Naive B cell (primary cell): ENCODE results near the gene GPR78. TPM values are rescaled to one million over a fixed set of nuclear protein-coding genes. Genes with fewer than 3 reads are reported as not detected.

ENCODE experiments used
- ATAC-seq, 2 donors: fragments of 150-1000 bp; cut with Tn5 transposase; 2 replicates each; pipeline ENCODE4 v1.10.0; 2021; ENCODE audit warnings: low read depth in 2 of 2, mild to moderate bottlenecking in 2 of 2, moderate library complexity in 2 of 2
- DNase-seq: peaks from one replicate; pipeline ENCODE4 v3.0.0; 2022
- H3K27ac Mint-ChIP-seq, 6 donors: one replicate each; pipeline ENCODE4 v1.8.0; 2020 to 2022; ENCODE audit warnings: mild to moderate bottlenecking in 6 of 6, mixed read lengths in 6 of 6, moderate library complexity in 5 of 6, inconsistent platforms in 2 of 6
- H3K27me3 Mint-ChIP-seq, 3 donors: one replicate each; pipeline ENCODE4 v1.8.0; 2021 to 2022; ENCODE audit warnings: mixed read lengths in 3 of 3, mild to moderate bottlenecking in 1 of 3
- H3K36me3 Mint-ChIP-seq, 2 donors: one replicate each; pipeline ENCODE4 v1.8.0; 2020 to 2022; ENCODE audit warnings: mixed read lengths in 2 of 2, inconsistent platforms in 1 of 2, mild to moderate bottlenecking in 1 of 2
- H3K4me1 Mint-ChIP-seq, 3 donors: one replicate each; pipeline ENCODE4 v1.8.0; 2020 to 2022; ENCODE audit warnings: mixed read lengths in 3 of 3, inconsistent platforms in 1 of 3, mild to moderate bottlenecking in 1 of 3, moderate library complexity in 1 of 3
- H3K4me3 Mint-ChIP-seq, 8 donors: one replicate each; pipeline ENCODE4 v1.8.0; 2020 to 2022; ENCODE audit warnings: mild to moderate bottlenecking in 8 of 8, mixed read lengths in 8 of 8, moderate library complexity in 8 of 8, inconsistent platforms in 2 of 8
- H3K9me3 Mint-ChIP-seq, 7 donors: one replicate each; pipeline ENCODE4 v1.8.0; 2020 to 2022; ENCODE audit warnings: mixed read lengths in 7 of 7, mild to moderate bottlenecking in 5 of 7, inconsistent platforms in 2 of 7, moderate library complexity in 1 of 7
- polyA plus RNA-seq, 6 donors: library from polyadenylated mRNA; unstranded; fragments of 300-500 nt; fragmentation: Illumina TruSeq; gene quantifications; one replicate each; pipeline ENCODE4 v1.2.3, GENCODE V29; 2021; ENCODE audit warnings: low read depth in 6 of 6

The GPR78 gene
- polyA plus RNA-seq, 6 donors from 2014 or later: not detected

GRCh38 chr4:8579526-8580320, 469 bp upstream of the GPR78 start:
- H3K27me3 Mint-ChIP-seq: peaks cover 19 to 46% (median 36%) of the 10 kb centered on the region in 3 donors
- ATAC-seq (no peak), DNase-seq (no peak)
- H3K27ac Mint-ChIP-seq: no peak overlapping the region
- no peak overlapping the region for H3K4me3 Mint-ChIP-seq
- peaks cover 0 to 4% (median 0%) of the 10 kb centered on the region in 7 donors for H3K9me3 Mint-ChIP-seq
- no peaks in the 10 kb centered on the region for H3K36me3 Mint-ChIP-seq
- H3K4me1 Mint-ChIP-seq: no peaks in the 10 kb centered on the region

GRCh38 chr4:8581094-8581861, 1.1 kb downstream of the GPR78 start:
- Mint-ChIP-seq H3K4me3 (no peak overlapping the region), H3K36me3 (no peaks in the 10 kb centered on the region), H3K27me3 (peaks cover 16 to 45% (median 38%) of the 10 kb centered on the region in 3 donors), H3K4me1 (no peaks in the 10 kb centered on the region), H3K27ac (no peak overlapping the region), H3K9me3 (peaks cover 0 to 4% (median 0%) of the 10 kb centered on the region in 7 donors)
- no peak for ATAC-seq
- DNase-seq: no peak

GRCh38 chr4:8582016-8582415, 1.8 kb downstream of the GPR78 start:
- Mint-ChIP-seq H3K4me1 (no peaks in the 10 kb centered on the region), H3K36me3 (no peaks in the 10 kb centered on the region), H3K9me3 (peaks cover 0 to 4% (median 0%) of the 10 kb centered on the region in 7 donors), H3K4me3 (no peak overlapping the region), H3K27ac (no peak overlapping the region), H3K27me3 (peaks cover 13 to 42% (median 41%) of the 10 kb centered on the region in 3 donors)
- DNase-seq (no peak), ATAC-seq (no peak)

- DNase-seq: no peak
- Mint-ChIP-seq H3K4me1 (no peaks in the 10 kb centered on the region), H3K4me3 (no peak overlapping the region), H3K36me3 (no peaks in the 10 kb centered on the region), H3K27me3 (peaks cover 12 to 39% (median 39%) of the 10 kb centered on the region in 3 donors), H3K9me3 (peaks cover 0 to 4% (median 0%) of the 10 kb centered on the region in 7 donors), H3K27ac (no peak overlapping the region)
- ATAC-seq: no peak
Measured at GRCh38 chr4:8582436-8582835, 2.2 kb downstream of the GPR78 start.

GRCh38 chr4:8582941-8583654, 2.9 kb downstream of the GPR78 start:
- no peaks in the 10 kb centered on the region for H3K36me3 Mint-ChIP-seq
- H3K27ac Mint-ChIP-seq: no peak overlapping the region
- DNase-seq: no peak
- H3K27me3 Mint-ChIP-seq: peaks cover 6 to 38% (median 33%) of the 10 kb centered on the region in 3 donors
- H3K4me1 Mint-ChIP-seq: no peaks in the 10 kb centered on the region
- no peak for ATAC-seq
- no peak overlapping the region for H3K4me3 Mint-ChIP-seq
- peaks cover 0 to 4% (median 0%) of the 10 kb centered on the region in 7 donors for H3K9me3 Mint-ChIP-seq

- Mint-ChIP-seq H3K4me1 (no peaks in the 10 kb centered on the region), H3K27ac (no peak overlapping the region), H3K27me3 (peaks cover 6 to 33% (median 31%) of the 10 kb centered on the region in 3 donors), H3K36me3 (no peaks in the 10 kb centered on the region), H3K4me3 (no peak overlapping the region), H3K9me3 (peaks cover 0 to 4% (median 0%) of the 10 kb centered on the region in 7 donors)
- no peak for DNase-seq
- ATAC-seq: no peak
Measured at GRCh38 chr4:8583655-8584025, 3.4 kb downstream of the GPR78 start.

- Mint-ChIP-seq H3K4me1 (no peaks in the 10 kb centered on the region), H3K27me3 (peaks cover 0 to 25% (median 21%) of the 10 kb centered on the region in 3 donors), H3K4me3 (no peak overlapping the region), H3K27ac (no peak overlapping the region), H3K9me3 (peaks cover 0 to 3% (median 0%) of the 10 kb centered on the region in 7 donors), H3K36me3 (no peaks in the 10 kb centered on the region)
- ATAC-seq: no peak
- DNase-seq: no peak
Measured at GRCh38 chr4:8585186-8585585, 5.0 kb downstream of the GPR78 start.

GRCh38 chr4:8585721-8586212, 5.6 kb downstream of the GPR78 start:
- Mint-ChIP-seq H3K27me3 (peaks cover 4 to 28% (median 26%) of the 10 kb centered on the region in 3 donors), H3K9me3 (peaks cover 0 to 1% (median 0%) of the 10 kb centered on the region in 7 donors), H3K4me1 (no peaks in the 10 kb centered on the region), H3K27ac (no peak overlapping the region), H3K36me3 (no peaks in the 10 kb centered on the region), H3K4me3 (no peak overlapping the region)
- DNase-seq (no peak), ATAC-seq (no peak)

- no peak overlapping the region for H3K27ac Mint-ChIP-seq
- no peak for DNase-seq
Measured at GRCh38 chr4:8586246-8586645, 6.1 kb downstream of the GPR78 start.

GRCh38 chr4:8586671-8587468, 6.7 kb downstream of the GPR78 start:
- no peaks in the 10 kb centered on the region for H3K4me1 Mint-ChIP-seq
- peaks cover 6 to 39% (median 35%) of the 10 kb centered on the region in 3 donors for H3K27me3 Mint-ChIP-seq
- H3K9me3 Mint-ChIP-seq: peaks cover 0 to 1% (median 0%) of the 10 kb centered on the region in 7 donors
- ATAC-seq (no peak), DNase-seq (no peak)
- H3K27ac Mint-ChIP-seq: no peak overlapping the region
- no peak overlapping the region for H3K4me3 Mint-ChIP-seq
- no peaks in the 10 kb centered on the region for H3K36me3 Mint-ChIP-seq

More at GRCh38 chr4:8586246-8586645, 6.1 kb downstream of the GPR78 start:
- H3K4me1 Mint-ChIP-seq: no peaks in the 10 kb centered on the region
- H3K27me3 Mint-ChIP-seq: peaks cover 6 to 33% (median 31%) of the 10 kb centered on the region in 3 donors
- H3K36me3 Mint-ChIP-seq: no peaks in the 10 kb centered on the region
- H3K9me3 Mint-ChIP-seq: peaks cover 0 to 1% (median 0%) of the 10 kb centered on the region in 7 donors
- ATAC-seq: no peak
- H3K4me3 Mint-ChIP-seq: no peak overlapping the region

- no peaks in the 10 kb centered on the region for H3K36me3 Mint-ChIP-seq
Measured at GRCh38 chr4:8587469-8588195, 7.4 kb downstream of the GPR78 start.

GRCh38 chr4:8588196-8588470, 7.9 kb downstream of the GPR78 start:
- peaks cover 6 to 35% (median 32%) of the 10 kb centered on the region in 3 donors for H3K27me3 Mint-ChIP-seq
- no peaks in the 10 kb centered on the region for H3K9me3 Mint-ChIP-seq
- peak overlapping the region in 1 of 8 donors; percentile 79 for H3K4me3 Mint-ChIP-seq
- H3K27ac Mint-ChIP-seq: no peak overlapping the region
- H3K36me3 Mint-ChIP-seq: no peaks in the 10 kb centered on the region
- ATAC-seq: no peak
- no peak for DNase-seq
- no peaks in the 10 kb centered on the region for H3K4me1 Mint-ChIP-seq

More at GRCh38 chr4:8587469-8588195, 7.4 kb downstream of the GPR78 start:
- Mint-ChIP-seq H3K4me1 (no peaks in the 10 kb centered on the region), H3K27me3 (peaks cover 6 to 32% (median 28%) of the 10 kb centered on the region in 3 donors), H3K9me3 (no peaks in the 10 kb centered on the region), H3K27ac (no peak overlapping the region), H3K4me3 (peak overlapping the region in 1 of 8 donors; percentile 79)
- DNase-seq (no peak), ATAC-seq (no peak)
